Large intestine (tissue), 3 donors: ENCODE data around the gene PTGER3. TPM values are rescaled to one million over a fixed set of nuclear protein-coding genes. Genes with fewer than 3 reads are reported as not detected.

Source experiments
- DNase-seq, 2 donors: peaks; one replicate each; pipeline versions ENCODE4 v3.0.0 to v3.0.0-alpha.2; 2013
- H3K27ac ChIP-seq: one replicate; pipeline ENCODE4 v1.5.1; 2013; ENCODE audit warnings: low read length
- H3K27me3 ChIP-seq: 2 replicates; pipeline ENCODE4 v1.6.1; 2013; ENCODE audit warnings: low read length; ENCODE audit not compliant: control insufficient read depth, insufficient read depth
- H3K36me3 ChIP-seq: 2 replicates; pipeline ENCODE4 v1.6.1; 2013; ENCODE audit warnings: low read length; ENCODE audit not compliant: control insufficient read depth, insufficient read depth
- H3K4me1 ChIP-seq: one replicate; pipeline ENCODE4 v1.6.1; 2013; ENCODE audit warnings: low read length; ENCODE audit not compliant: control insufficient read depth, insufficient read depth
- H3K4me3 ChIP-seq: one replicate; pipeline ENCODE4 v1.5.1; 2013; ENCODE audit warnings: low read length
- H3K9me3 ChIP-seq: one replicate; pipeline ENCODE4 v1.6.1; 2013; ENCODE audit warnings: mild to moderate bottlenecking, low read depth, low read length, moderate library complexity; ENCODE audit not compliant: control insufficient read depth
- WGBS: methylation state at CpG from one replicate; pipeline ENCODE4 v1.1.5; 2013; ENCODE audit warnings: low lambda C conversion rate; ENCODE audit not compliant: insufficient coverage; 5-methylcytosine and 5-hydroxymethylcytosine counted together
- polyA plus RNA-seq: library from polyadenylated mRNA; unstranded; fragments of 120-200 nt; gene quantifications from one replicate; pipeline ENCODE4 v1.2.1, GENCODE V29; 2013

PTGER3 gene
- polyA plus RNA-seq, 1 donor = 8.1 TPM

- no peak for DNase-seq
- Histone ChIP-seq H3K4me3 (no peak overlapping the region), H3K27me3 (peaks cover 4% of the 10 kb centered on the region), H3K36me3 (no peaks in the 10 kb centered on the region), H3K9me3 (no peaks in the 10 kb centered on the region), H3K4me1 (no peaks in the 10 kb centered on the region), H3K27ac (no peak overlapping the region)
- WGBS = no CpG with 5 or more reads among the region's 9 CpGs
These were observed 10.6 kb downstream of the PTGER3 start for GRCh38 chr1:71037066-71037465.

- H3K9me3 ChIP-seq = no peaks in the 10 kb centered on the region
- WGBS = no CpG with 5 or more reads among the region's 1 CpG
- no peak for DNase-seq
- H3K4me3 ChIP-seq = no peak overlapping the region
- no peaks in the 10 kb centered on the region for H3K27me3 ChIP-seq
- no peaks in the 10 kb centered on the region for H3K4me1 ChIP-seq
- no peak overlapping the region for H3K27ac ChIP-seq
- no peaks in the 10 kb centered on the region for H3K36me3 ChIP-seq
These were observed 14.5 kb downstream of the PTGER3 start for GRCh38 chr1:71033136-71033535.

- Histone ChIP-seq H3K27me3 (no peaks in the 10 kb centered on the region), H3K4me3 (no peak overlapping the region), H3K9me3 (no peaks in the 10 kb centered on the region), H3K4me1 (no peaks in the 10 kb centered on the region), H3K27ac (no peak overlapping the region), H3K36me3 (no peaks in the 10 kb centered on the region)
- no peak for DNase-seq
These were observed 16.2 kb downstream of the PTGER3 start for GRCh38 chr1:71031426-71031825.

GRCh38 chr1:71030026-71030425 is 17.6 kb downstream of the PTGER3 start:
- no peak for DNase-seq
- Histone ChIP-seq H3K27ac (no peak overlapping the region), H3K4me1 (no peaks in the 10 kb centered on the region), H3K9me3 (no peaks in the 10 kb centered on the region), H3K27me3 (no peaks in the 10 kb centered on the region), H3K4me3 (no peak overlapping the region), H3K36me3 (no peaks in the 10 kb centered on the region)
- 60% methylated on average over 1 of the region's 1 CpG for WGBS

- no peak for DNase-seq
- H3K27me3 ChIP-seq = no peaks in the 10 kb centered on the region
- no peaks in the 10 kb centered on the region for H3K4me1 ChIP-seq
- H3K36me3 ChIP-seq = no peaks in the 10 kb centered on the region
- no peaks in the 10 kb centered on the region for H3K9me3 ChIP-seq
- H3K4me3 ChIP-seq = no peak overlapping the region
- 100% methylated on average over 1 of the region's 1 CpG for WGBS
- no peak overlapping the region for H3K27ac ChIP-seq
These were observed 18.6 kb downstream of the PTGER3 start for GRCh38 chr1:71028981-71029380.

- Histone ChIP-seq H3K9me3 (no peaks in the 10 kb centered on the region), H3K4me3 (no peak overlapping the region), H3K36me3 (no peaks in the 10 kb centered on the region), H3K27ac (no peak overlapping the region), H3K4me1 (no peaks in the 10 kb centered on the region), H3K27me3 (no peaks in the 10 kb centered on the region)
- 100% methylated on average over 3 of the region's 7 CpGs for WGBS
- DNase-seq = no peak
These were observed 19.6 kb downstream of the PTGER3 start for GRCh38 chr1:71027991-71028390.

GRCh38 chr1:71026093-71026492 is 21.5 kb downstream of the PTGER3 start:
- Histone ChIP-seq H3K27ac (no peak overlapping the region), H3K36me3 (no peaks in the 10 kb centered on the region), H3K4me3 (no peak overlapping the region), H3K27me3 (no peaks in the 10 kb centered on the region), H3K9me3 (no peaks in the 10 kb centered on the region), H3K4me1 (no peaks in the 10 kb centered on the region)
- 90% methylated on average over 3 of the region's 4 CpGs for WGBS
- DNase-seq = no peak

GRCh38 chr1:71023515-71023914 is 24.1 kb downstream of the PTGER3 start:
- Histone ChIP-seq H3K9me3 (no peaks in the 10 kb centered on the region), H3K36me3 (no peaks in the 10 kb centered on the region), H3K4me1 (no peaks in the 10 kb centered on the region), H3K27ac (no peak overlapping the region), H3K4me3 (no peak overlapping the region), H3K27me3 (no peaks in the 10 kb centered on the region)
- WGBS = 55% methylated on average over 2 of the region's 4 CpGs
- DNase-seq = no peak

GRCh38 chr1:71019233-71019969 is 28.2 kb downstream of the PTGER3 start:
- no peaks in the 10 kb centered on the region for H3K27me3 ChIP-seq
- H3K4me1 ChIP-seq = no peaks in the 10 kb centered on the region
- H3K4me3 ChIP-seq = no peak overlapping the region
- no peak overlapping the region for H3K27ac ChIP-seq
- no peaks in the 10 kb centered on the region for H3K36me3 ChIP-seq
- DNase-seq = peak in 1 of 2 donors; percentile 4
- WGBS = 50% methylated on average over 1 of the region's 7 CpGs
- no peaks in the 10 kb centered on the region for H3K9me3 ChIP-seq

- DNase-seq = no peak
- Histone ChIP-seq H3K4me1 (no peaks in the 10 kb centered on the region), H3K27me3 (no peaks in the 10 kb centered on the region), H3K4me3 (no peak overlapping the region), H3K9me3 (no peaks in the 10 kb centered on the region), H3K27ac (no peak overlapping the region), H3K36me3 (no peaks in the 10 kb centered on the region)
These were observed 28.8 kb downstream of the PTGER3 start for GRCh38 chr1:71018791-71019190.

GRCh38 chr1:71015745-71016144 is 31.9 kb downstream of the PTGER3 start:
- Histone ChIP-seq H3K4me1 (no peaks in the 10 kb centered on the region), H3K27ac (no peak overlapping the region), H3K4me3 (no peak overlapping the region), H3K27me3 (no peaks in the 10 kb centered on the region), H3K36me3 (no peaks in the 10 kb centered on the region), H3K9me3 (no peaks in the 10 kb centered on the region)
- no peak for DNase-seq
- 100% methylated on average over 1 of the region's 5 CpGs for WGBS
